NCI-H774 (cell line): ENCODE results near the gene DMD.
"Not testable (repeated sequence)": the region's sequence is repeated elsewhere in the genome, so short reads cannot be mapped to it uniquely, and the experiment has no call there.

Source experiments
- DNase-seq: peaks from one replicate; lab custom pipeline; 2025; lab: John Stamatoyannopoulos, UW

The DMD gene

DNA sequence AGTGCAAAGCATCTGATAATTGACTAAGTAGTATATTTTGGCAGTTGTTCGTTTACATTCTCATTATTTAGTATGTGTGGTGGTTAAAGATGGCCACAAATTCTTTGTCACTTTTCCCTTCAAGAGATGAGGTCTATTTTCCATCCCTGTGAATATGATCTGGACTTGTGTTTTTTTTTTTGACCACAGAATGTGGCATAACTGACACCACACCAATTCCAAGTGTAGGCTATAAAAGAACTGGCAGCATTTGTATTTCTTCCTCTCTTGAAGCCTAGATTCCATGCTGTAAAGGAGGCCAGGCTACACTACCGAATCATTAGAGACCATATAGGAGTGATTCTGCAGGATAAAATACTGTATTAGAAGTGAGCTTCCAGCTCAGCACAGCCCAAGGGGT, 596.6 kb downstream of the DMD start:
- DNase-seq, result no peak

DNA sequence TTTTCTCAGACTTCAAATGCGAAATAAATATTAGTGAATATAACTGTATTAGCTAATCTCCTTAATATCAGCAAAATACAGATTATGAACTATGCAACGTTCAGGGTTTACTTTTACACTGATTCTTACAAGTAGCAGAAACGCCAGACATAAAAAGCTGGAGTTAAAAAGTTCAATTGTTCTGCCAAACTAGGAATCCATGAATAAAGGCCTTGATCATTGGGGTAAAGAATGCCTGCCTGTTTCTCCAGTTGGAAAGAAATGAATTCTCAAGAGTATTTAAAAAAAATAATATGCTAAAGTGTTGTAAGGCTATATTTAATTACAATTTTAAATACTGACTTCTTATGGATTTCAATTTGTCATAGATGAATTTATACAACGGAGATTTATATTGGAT, 612.2 kb downstream of the DMD start:
- no peak for DNase-seq

DNA sequence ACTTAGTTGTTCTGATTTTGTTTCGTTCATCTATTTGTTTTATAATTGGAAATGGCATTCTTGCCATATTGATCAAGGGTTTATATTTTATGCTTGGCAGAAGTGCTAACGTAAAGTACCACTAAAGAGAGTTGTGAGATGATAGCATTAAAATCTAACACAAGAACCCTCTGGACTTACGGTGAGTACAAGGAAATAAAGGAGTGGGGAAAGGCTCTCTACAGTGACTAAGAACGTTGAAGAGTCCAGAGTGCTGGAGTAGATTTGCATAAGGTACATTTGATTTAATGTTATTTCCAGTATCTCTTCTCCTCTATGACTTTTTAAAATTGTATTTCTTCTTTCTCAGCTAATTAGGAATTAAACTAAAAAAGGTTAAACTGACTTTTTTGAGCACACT, 612.6 kb downstream of the DMD start:
- no peak for DNase-seq

DNA sequence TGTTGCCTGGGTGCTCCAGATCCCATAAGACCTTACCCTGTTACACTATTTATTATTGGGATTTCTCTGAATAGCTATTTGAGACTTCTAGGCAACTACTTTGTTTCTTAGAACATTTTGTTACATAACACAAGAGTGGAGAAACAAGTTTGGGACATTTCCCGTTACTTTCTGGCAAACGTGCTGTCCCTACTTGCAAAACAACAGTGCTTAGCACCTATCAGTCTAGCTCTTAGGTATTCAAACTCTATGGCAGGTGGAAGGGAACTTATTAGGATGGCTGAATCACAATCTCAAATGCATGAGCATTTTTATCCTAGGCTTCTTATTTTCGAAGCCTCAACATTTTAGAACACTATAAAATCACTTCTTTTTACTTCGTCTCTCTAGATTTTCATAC, 613.6 kb downstream of the DMD start:
- no peak for DNase-seq

DNA sequence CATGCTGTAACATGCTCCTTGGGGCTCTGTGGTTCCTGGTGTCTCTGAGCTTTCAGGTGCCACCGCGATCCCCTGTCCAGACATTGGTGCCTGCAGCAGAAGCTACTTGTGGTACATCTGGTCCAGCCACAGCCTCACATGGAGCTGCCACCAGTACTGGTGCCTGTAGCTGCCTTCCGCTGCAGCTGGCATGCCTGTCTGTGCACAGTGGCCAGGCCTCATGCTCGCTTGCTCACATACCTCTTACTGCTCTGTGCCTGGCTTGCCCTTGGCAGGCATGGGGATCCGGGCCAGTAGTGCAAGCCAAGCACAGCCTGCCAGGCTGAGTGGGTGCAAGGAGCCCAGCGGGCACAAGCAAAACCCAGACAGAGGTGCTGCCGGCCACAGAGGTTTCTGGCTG, 618.6 kb downstream of the DMD start:
- no peak for DNase-seq

DNA sequence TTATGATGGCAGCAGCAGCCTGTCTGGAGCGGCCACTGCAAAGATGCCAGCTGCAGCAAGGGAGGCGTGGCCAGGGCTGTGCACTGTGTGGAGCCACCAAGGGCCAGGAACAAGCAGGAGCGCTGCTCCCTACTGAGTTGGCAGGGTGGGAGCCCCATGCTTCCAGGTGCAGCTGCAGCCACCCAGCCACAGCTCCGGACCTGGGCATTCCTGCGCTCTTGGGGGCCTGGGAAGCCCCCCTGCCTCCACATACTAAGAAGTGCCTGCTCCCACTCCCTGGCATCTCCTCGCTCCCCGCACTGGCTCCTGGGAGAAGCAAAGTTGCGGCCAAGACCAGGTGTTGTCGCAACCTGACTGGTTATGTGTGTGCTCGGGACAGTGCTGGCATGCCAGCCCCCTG, 619.8 kb downstream of the DMD start:
- no peak for DNase-seq

DNA sequence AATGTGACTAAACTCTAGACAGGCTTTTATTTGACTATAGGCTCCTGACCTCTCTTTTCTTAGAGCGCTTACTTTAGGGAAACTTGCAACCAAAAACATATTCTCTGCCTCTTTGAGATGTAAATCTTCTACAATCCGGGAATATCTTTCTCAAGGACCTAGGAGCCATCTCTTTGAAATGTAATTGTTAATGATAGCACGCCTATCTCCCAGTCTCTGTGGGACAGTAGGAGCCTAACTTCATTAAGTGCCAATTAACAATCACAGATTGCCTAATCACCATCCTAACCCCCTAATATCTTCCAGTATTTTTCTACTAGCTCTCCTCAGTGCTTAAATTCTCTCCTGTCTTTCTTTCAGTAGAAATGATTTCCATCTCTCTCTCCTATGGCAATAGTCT, 628.6 kb downstream of the DMD start:
- DNase-seq, result no peak

DNA sequence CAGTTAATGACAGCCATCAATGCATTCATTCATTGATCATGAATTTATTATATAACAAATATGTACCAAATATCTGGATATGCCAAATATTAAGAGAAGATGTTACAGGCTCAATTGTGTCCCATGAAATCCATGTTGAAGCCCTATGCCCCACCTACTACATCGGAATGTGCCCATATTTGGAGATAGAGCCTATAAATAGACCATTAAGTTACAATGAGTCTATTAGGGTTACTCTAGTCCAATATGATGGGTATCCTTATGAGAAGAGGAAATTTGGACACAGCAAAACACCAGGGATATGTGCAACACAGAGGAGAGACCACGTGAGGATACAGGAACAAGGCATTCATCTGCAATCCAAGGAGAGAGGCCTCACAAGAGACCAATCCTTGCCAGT, 634.5 kb downstream of the DMD start:
- no peak for DNase-seq

DNA sequence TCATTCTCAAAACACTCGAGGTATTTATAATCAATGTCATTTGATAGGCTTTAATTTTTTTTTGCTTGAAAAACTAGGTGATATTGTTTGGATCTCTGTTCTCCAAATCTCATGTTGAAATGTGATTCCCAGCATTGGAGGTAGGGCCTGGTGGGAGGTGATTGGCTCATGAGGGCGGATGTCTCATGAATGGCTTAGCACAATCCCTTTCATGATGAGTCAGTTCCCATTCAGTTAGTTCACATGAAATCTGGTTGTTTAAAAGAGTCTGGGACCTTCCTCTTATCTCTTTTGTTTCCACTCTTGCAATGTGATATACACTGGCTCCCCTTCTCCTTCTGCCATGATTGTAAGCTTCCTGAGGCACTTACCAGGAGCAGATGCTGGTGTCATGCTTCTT, 638.7 kb downstream of the DMD start:
- no peak for DNase-seq

DNA sequence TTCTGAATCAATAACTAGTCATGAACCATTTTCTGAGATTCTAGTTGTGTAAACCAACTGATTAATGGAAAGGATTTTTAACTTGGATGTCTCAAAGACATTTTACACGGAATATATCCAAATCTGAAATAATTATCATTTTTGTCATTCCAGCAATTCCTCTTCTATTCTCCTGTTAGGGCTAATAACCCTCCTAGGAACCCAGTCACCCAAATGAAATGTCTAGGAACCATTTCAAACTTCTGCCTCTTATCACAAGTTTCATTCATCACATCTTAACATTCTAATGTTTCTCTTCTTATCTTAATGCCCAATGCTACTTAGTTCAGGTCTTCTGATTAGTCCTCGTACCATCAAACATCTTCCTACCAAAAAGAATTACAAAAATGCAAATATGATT, 639.8 kb downstream of the DMD start:
- no peak for DNase-seq

DNA sequence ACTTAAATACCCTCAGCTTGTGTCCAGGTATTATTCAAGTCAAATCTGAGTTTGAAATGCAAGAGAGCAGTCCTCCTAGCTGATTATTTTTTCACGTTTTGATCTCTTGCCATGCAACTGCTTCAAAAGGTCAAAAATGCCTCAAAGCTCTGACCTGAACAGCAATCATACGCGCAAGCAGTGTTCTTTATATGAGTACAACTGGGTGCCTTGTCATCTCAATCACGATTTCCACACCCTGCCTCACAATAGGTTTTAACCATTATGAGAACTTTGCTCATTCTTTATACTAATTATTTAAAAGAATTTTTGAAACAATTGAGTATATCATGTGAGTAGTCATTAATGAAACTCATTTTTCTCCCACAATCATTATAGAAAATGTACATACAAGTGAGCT, 649.1 kb downstream of the DMD start:
- DNase-seq, result no peak

DNA sequence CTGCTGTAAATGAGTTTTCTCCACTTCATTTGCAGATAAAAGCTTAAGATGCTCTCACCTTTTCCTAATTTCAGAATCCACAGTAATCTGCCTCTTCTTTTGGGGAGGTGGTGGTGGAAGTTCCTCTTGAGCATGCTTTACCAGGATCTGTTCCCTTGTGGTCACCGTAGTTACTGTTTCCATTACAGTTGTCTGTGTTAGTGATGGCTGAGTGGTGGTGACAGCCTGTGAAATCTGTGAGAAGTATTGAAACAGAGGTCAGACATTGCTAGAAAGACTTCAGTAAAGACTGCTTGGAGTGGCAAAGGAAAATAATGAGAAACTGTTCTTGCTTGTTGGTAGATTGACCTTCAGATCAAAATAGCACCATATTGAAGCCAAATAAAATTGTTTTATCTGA, 666.2 kb downstream of the DMD start:
- no peak for DNase-seq

DNA sequence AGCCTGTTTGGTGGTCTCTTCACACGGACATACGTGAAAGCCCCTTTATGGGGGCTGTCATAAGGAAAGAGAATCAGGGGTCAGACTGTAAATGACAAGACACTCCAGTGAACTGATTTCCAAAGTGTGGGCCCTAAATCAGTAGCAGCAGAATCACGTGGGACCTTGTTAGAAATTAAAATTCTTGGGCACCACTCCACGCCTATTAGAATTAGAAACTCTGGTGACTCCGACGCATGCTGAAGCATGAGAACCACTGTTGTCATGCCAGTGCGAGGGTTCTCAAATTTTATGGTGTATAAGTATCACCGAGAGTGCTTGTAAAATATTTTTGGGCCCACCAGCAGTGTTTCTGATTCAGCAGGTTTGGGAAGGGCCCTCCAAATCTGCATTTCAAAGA, 672.8 kb downstream of the DMD start:
- no peak for DNase-seq

DNA sequence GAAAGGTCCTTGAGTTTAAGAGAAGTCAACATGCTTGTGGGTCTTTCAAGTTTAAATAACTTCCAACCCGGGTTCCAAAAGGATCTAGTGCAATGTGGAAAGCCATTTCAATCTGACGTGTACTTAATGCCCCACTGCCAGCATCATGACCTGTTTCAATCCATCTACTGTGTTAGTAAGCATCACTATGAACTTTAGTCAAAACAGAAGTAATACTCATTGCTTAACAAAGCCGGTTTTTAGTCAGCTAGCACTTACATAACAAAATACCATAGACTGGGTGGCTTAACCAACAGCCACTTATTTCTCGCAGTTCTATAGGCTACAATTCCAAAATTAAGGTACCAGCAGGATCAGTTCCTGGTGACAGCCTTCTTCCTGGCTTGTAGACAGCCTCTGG, 677.5 kb downstream of the DMD start:
- no peak for DNase-seq

DNA sequence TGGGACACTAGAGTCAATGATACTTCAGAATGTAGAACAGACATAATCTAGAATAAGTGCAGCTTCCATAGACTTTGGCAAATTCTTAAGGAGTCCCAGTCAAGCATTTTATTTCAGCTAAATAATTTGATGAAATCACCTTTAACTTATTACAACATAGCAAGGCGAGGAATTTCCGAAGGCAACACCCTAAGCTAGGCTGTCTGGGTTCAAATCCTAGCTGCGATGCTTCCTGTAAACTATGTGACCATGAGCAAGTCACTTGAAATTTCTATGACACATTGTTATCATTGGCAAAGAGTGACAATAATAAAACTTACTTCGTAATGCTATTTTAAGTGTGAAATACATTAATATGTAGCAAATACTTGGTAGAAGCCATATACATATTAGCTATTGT, 679.1 kb downstream of the DMD start:
- DNase-seq, result no peak

DNA sequence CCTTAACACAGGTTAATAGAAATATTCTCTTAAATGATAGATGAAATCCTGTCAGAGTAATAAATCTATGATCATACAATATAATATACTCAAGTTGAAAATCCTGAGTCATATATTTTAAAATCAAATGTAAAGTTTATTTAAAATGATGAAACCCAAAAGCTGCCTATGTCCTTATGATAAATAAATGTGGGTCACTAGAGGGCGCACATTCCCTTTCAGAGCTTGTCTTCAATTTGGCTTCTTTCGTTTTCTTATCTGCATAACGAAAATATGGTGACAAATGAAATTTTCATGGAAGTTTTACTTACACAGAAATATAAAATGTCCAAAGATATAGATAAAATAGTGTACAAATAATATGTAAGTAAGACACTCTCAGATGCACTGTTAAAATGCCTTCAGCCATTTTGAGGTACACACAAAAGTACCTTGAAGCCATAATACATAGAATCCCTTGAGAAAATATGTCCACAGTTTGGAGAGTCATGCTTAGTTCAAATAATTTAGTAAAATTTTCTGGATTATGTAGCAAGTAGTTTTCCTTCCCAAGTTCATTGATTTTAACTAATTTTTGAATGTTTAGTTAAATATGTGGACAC, 680.4 kb downstream of the DMD start:
- DNase-seq, result peak; percentile 0

DNA sequence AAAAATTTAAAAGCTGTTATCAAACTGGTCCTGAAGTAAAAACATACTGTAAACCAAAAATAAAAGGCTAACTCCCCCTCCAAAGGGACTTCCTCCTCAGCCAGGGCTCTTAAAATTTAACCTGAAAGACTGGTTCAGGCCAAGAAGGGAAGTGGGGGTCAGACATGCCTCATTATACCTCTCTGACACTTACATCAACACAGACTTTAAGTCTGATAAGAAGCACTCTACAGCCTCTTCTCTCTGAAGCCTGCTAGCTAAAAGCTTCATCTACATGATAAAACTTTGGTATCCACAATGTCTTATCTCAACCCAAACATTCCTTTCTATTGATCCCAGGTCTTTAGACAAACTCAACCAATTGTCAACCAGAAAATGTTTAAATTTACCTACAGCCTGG, 682.9 kb downstream of the DMD start:
- DNase-seq, result not testable (repeated sequence)

DNA sequence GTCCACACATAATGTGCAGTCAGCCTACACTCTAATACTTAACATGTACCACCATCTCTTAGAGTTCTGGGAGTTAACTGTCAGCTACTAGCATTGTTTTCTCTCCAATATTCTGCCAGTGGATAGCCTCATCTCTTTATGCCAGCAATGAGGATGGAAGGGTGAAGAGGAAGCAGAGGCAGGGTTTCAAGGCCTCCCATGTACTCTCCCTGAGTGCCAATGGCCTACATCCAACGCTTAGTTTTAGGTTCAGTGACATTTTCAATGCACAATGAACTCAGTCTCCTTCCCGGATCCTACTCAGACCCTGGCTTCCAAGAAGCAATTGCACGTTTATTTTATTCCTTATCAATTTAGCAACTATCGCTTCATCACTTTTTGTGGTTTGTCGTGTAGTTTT, 686.1 kb downstream of the DMD start:
- DNase-seq, result no peak

DNA sequence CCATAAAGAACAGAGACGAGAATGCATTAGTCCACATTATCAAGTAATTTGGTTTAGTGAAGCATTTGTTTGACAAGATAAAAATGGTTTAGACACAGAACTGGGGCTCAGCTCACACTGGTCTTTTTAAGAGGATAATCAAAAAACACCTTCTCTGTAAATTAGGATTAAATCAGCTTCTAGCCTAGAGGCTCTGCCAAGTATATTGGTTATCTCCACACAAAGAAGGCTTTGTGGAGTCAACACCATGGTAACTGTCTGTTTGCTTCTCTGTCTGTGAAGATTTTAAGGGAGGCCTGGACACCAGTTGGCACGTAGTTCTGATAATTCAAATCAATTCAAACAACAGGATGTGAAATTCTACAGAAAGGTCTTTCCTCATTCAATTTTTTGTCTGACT, 687.0 kb downstream of the DMD start:
- no peak for DNase-seq

DNA sequence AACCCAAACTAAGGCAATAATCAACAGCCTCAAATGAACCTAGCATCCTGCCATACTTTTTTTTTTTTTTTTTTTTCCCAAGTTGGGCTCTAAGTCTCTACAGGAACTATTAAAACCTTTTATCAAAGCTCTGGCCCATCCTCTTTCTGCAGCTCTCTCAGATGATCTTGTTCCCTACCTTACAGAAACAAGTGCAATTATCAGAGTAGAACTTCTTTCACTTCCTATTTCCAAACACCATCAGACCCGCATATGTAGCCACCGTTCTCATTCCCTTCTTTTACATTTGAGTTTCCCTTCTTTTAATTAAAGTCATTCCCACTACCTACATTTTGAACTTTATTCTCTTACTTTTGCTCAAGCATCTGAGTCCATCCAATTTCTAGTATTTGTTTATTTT, 690.6 kb downstream of the DMD start:
- DNase-seq, result no peak

DNA sequence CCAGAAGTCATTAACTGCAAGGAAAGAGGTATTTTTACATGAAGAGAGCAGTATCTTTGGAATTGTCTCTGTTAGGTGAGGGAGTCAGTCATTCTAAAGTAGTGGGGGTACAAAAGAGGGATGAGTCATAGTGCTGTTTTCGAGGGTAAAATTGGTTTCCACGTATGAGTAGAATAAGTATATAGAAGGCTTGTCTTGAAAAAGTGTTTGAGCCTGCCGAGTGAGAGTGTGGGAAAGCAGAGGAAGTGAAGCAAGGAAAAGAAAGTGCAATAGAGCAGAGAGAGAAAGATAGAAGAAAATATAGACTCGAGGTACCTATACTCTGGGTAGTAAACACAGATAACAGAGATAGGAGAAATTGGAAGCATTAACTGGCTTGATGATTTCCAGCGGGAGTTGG, 696.4 kb downstream of the DMD start:
- DNase-seq, result no peak

DNA sequence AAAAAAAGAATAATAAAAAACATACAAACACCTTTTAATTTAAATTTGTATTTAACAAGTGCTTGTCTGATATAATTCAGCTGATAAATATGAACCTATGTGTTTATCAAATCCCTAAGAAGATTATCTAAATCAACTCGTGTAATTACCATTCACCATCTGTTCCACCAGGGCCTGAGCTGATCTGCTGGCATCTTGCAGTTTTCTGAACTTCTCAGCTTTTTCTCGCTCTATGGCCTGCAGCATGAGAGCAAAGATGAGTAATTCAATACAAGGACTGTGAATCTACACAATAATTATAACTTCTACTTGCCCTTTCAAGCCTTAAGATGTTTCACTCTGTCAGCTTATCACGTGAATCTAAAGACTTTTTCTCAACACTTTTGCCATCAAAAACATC, 709.7 kb downstream of the DMD start:
- no peak for DNase-seq

DNA sequence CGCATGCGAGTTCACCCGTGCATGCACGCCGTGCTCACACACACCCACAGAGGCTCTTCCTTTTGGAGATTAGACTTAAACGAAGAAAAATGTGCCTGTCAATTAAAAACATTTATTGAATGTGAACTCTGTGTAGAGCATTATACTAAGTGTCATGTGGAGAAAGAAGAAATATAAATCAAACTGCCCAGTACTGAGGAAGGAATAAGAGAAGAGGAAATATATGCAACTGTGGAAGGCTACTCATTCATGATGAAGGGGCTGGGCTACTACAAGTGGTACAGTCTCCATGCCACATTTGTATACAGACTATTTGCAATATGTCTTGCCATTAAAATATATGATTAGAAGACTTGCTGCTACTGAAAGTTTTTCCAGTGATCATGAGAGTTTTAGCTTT, 714.7 kb downstream of the DMD start:
- DNase-seq, result no peak

DNA sequence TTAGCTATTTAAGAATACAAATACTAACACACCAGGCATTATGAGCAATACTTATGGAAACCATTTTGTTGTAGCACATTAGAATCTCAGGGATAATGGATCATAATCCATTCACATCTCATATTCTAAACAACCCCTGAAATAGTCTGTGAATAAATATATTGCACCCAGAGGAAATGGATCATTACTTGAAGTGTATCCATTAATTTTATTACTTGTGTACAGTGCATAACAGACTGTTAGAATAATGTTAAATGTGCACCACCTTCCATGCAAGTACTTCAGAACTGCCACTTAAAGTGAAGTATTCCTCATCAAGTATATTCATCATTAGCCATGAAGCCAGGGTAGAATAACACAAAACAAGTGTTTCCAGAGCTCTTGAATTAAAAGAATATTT, 715.5 kb downstream of the DMD start:
- DNase-seq, result no peak

DNA sequence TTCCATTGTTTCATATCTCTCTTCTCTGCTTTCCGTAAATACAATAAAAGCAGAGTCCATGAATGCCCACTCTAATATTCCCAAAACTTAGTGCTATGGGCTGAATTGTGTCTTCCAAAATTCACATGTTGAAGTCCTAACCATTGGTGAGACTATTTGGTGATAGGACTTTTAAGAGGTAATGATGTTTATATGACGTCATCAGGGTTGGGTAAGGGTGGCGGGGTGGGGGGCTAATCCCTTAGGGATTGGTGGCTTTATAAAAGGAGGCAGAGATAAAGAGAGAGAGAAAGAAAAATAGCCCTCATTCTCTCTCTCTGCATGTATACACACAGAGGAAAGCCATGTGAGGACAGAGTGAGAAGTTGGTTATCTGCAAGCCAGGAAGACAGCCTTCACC, 722.2 kb downstream of the DMD start:
- DNase-seq, result no peak
